Stimulated activated effector memory CD8-positive, alpha-beta T cell treated with anti-CD3 and anti-CD28 coated beads, Interleukin-12 subunit alpha, Interleukin-12 subunit beta, amount 100 ng/mL, for 72 hours (primary cell): ENCODE data around the gene OR10J5.
"Not testable (repeated sequence)": the region's sequence is repeated elsewhere in the genome, so short reads cannot be mapped to it uniquely, and the experiment has no call there.

Source experiments
- ATAC-seq: fragments of 150-1000 bp; cut with Tn5 transposase; 2 replicates; pipeline ENCODE4 v1.10.0; 2021
- DNase-seq, 2 donors: peaks; one replicate each; pipeline ENCODE4 v3.0.0; 2021 to 2022; ENCODE audit warnings: low spot score in 2 of 2
- H3K27ac Mint-ChIP-seq: one replicate; pipeline ENCODE4 v1.8.0; 2022; ENCODE audit warnings: mild to moderate bottlenecking, mixed read lengths
- H3K36me3 Mint-ChIP-seq: one replicate; pipeline ENCODE4 v1.8.0; 2022; ENCODE audit warnings: mild to moderate bottlenecking, mixed read lengths
- H3K4me1 Mint-ChIP-seq: one replicate; pipeline ENCODE4 v1.8.0; 2022; ENCODE audit warnings: mixed read lengths
- H3K4me3 Mint-ChIP-seq: one replicate; pipeline ENCODE4 v1.8.0; 2022; ENCODE audit warnings: mild to moderate bottlenecking, mixed read lengths
- H3K9me3 Mint-ChIP-seq: one replicate; pipeline ENCODE4 v1.8.0; 2022; ENCODE audit warnings: mixed read lengths

The OR10J5 gene

DNA sequence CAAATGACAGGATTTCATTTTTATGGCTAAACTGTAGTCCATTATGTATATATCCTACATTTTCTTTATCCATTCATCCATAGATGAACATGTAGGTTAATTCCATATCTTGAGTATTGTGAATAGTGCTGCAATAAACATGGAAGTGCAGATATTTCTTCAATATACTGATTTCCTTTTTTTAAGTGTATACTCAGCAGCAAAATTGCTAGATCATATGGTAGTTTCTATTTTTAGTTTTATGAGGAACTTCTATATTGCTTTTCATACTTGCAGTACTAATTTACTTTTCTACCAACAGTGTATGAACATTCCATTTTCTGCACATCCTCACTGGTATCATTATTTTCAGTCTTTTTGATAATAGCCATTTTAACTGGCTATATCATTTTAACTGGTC, 30.1 kb downstream of the OR10J5 start:
- H3K36me3 Mint-ChIP-seq, result no peaks in the 10 kb centered on the region
- no peak for DNase-seq
- no peak overlapping the region for H3K4me3 Mint-ChIP-seq
- no peak for ATAC-seq
- H3K4me1 Mint-ChIP-seq, result no peaks in the 10 kb centered on the region
- H3K27ac Mint-ChIP-seq, result no peak overlapping the region
- H3K9me3 Mint-ChIP-seq, result peaks cover 11% of the 10 kb centered on the region

- no peak overlapping the region for H3K27ac Mint-ChIP-seq
- peaks cover 17% of the 10 kb centered on the region for H3K9me3 Mint-ChIP-seq
These were observed 34.7 kb downstream of the OR10J5 start for GRCh38 chr1:159501082-159501481.

GRCh38 chr1:159494513-159495210, 41.1 kb downstream of the OR10J5 start:
- not testable (repeated sequence) for H3K36me3 Mint-ChIP-seq, H3K4me1 Mint-ChIP-seq, H3K27ac Mint-ChIP-seq, DNase-seq, ATAC-seq, H3K9me3 Mint-ChIP-seq, H3K4me3 Mint-ChIP-seq

More at GRCh38 chr1:159501082-159501481, 34.7 kb downstream of the OR10J5 start:
- Mint-ChIP-seq H3K4me3 (no peak overlapping the region), H3K4me1 (no peaks in the 10 kb centered on the region), H3K36me3 (no peaks in the 10 kb centered on the region)
- ATAC-seq, result no peak
- no peak for DNase-seq

DNA sequence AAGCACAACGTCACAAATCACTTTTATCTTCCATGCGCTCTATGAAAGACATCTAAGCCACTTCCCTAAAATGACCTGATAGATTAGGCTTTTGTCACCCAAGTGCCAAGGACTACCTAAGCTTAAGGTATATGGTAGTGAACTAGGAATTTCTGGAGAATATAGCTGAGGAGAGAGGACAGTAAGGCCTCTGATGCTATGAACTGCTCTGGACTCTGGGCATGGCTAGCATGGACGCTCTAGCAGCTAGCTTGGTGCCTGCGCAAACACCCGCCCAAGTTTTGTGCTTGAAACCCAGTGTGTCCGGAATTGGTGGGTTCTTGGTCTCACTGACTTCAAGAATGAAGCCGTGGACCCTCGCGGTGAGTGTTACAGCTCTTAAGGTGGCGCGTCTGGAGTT, 42.5 kb downstream of the OR10J5 start:
- Mint-ChIP-seq H3K27ac (no peak overlapping the region), H3K9me3 (peaks cover 4% of the 10 kb centered on the region), H3K4me3 (no peak overlapping the region), H3K4me1 (no peaks in the 10 kb centered on the region), H3K36me3 (no peaks in the 10 kb centered on the region)
- DNase-seq (no peak), ATAC-seq (no peak)

- Mint-ChIP-seq H3K9me3 (no peaks in the 10 kb centered on the region), H3K36me3 (no peaks in the 10 kb centered on the region), H3K4me3 (no peak overlapping the region), H3K4me1 (no peaks in the 10 kb centered on the region), H3K27ac (no peak overlapping the region)
- no peak for DNase-seq
- no peak for ATAC-seq
These were observed 43.1 kb downstream of the OR10J5 start for GRCh38 chr1:159492575-159493323.
